OCI-LY1 (cell line): ENCODE results near the gene FAM227A.
"Not testable (repeated sequence)": the region's sequence is repeated elsewhere in the genome, so short reads cannot be mapped to it uniquely, and the experiment has no call there.

Experiments used
- CTCF ChIP-seq: fragments of 200-600 bp; sonication (generic), shearing (Covaris generic); IDR thresholded peaks from 2 replicates; pipeline ENCODE4 v1.5.1; 2017; ENCODE audit warnings: mild to moderate bottlenecking, antibody characterized with exemption, low read length, moderate library complexity, mixed read lengths
- EZH2 ChIP-seq: fragments of 200-600 bp; sonication (generic), shearing (Covaris generic); IDR thresholded peaks from 2 replicates; pipeline ENCODE4 v1.8.0; 2017; ENCODE audit warnings: borderline replicate concordance, mixed run types, mild to moderate bottlenecking, antibody characterized with exemption, low read length, moderate library complexity, mixed read lengths

DNA sequence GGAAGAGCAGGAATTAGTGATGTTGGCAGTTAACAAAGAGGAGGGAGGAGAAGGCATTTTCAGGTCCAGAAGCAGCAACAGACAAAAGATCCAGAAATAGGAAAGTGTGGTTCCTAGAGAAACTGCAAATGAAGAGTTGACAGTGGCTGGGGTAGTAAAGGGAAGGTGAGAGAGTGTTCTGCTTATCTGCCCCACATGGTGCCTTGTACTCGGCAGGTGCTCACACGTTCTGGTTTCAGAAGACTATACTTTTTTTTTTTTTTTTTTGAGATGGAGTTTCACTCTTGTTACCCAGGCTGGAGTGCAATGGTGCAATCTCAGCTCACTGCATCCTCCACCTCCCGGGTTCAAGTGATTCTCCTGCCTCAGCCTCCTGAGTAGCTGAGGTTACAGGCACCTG lies 73.3 kb downstream of the FAM227A start:
- TF ChIP-seq CTCF, EZH2: not testable (repeated sequence)
